HT1080 (cell line): Measurements from ENCODE around the gene SNX11. TPM values are rescaled to one million over a fixed set of nuclear protein-coding genes. Genes with fewer than 3 reads are reported as not detected.

Source experiments
- DNase-seq: peaks from one replicate; pipeline ENCODE4 v3.0.0-alpha.2; 2015; ENCODE audit warnings: low read depth
- total RNA-seq: library from RNA; depleted of rRNA; stranded (reverse); fragments of >200 nt; shearing (Covaris generic); gene quantifications from 2 replicates; pipeline ENCODE4 v1.2.3, GENCODE V29; 2014

Gene SNX11
- total RNA-seq, 1 experiment from 2014 or later: 18.3 TPM

- no peak for DNase-seq
Observed at GRCh38 chr17:48095611-48096010, 12.0 kb upstream of the SNX11 start.

GRCh38 chr17:48100160-48100559, 7.4 kb upstream of the SNX11 start:
- no peak for DNase-seq

- DNase-seq: peak; percentile 67
Observed at GRCh38 chr17:48100591-48101011, 7.0 kb upstream of the SNX11 start.

- peak; percentile 95 for DNase-seq
Observed at GRCh38 chr17:48101012-48101720, 6.4 kb upstream of the SNX11 start, which contains the start of gene CBX1. Gene CBX1, minus strand, starts transcription at chr17:48101478. Its CDS starts 24,474 bp downstream, at chr17:48077004.

- no peak for DNase-seq
Observed at GRCh38 chr17:48102043-48102750, 5.4 kb upstream of the SNX11 start.

GRCh38 chr17:48102798-48103715, 4.5 kb upstream of the SNX11 start:
- DNase-seq: peak; percentile 23

GRCh38 chr17:48104440-48104839, 3.1 kb upstream of the SNX11 start:
- DNase-seq: no peak

- no peak for DNase-seq
Observed at GRCh38 chr17:48106802-48107136, 797 bp upstream of the SNX11 start.

- no peak for DNase-seq
Observed at GRCh38 chr17:48110761-48111160, 3.2 kb downstream of the SNX11 start.

GRCh38 chr17:48111937-48112241, 4.3 kb downstream of the SNX11 start:
- no peak for DNase-seq

GRCh38 chr17:48113201-48113676, 5.7 kb downstream of the SNX11 start:
- DNase-seq: no peak

GRCh38 chr17:48121923-48122664, 14.5 kb downstream of the SNX11 start:
- DNase-seq: no peak

GRCh38 chr17:48122665-48123045, 15.1 kb downstream of the SNX11 start:
- no peak for DNase-seq

GRCh38 chr17:48123111-48123510, 15.5 kb downstream of the SNX11 start:
- no peak for DNase-seq

GRCh38 chr17:48123776-48124388, 16.3 kb downstream of the SNX11 start:
- DNase-seq: no peak

- no peak for DNase-seq
Observed at GRCh38 chr17:48125829-48126531, 18.4 kb downstream of the SNX11 start.

- DNase-seq: no peak
Observed at GRCh38 chr17:48126532-48126850, 18.9 kb downstream of the SNX11 start.

GRCh38 chr17:48127371-48128051, 19.9 kb downstream of the SNX11 start:
- DNase-seq: peak; percentile 84

GRCh38 chr17:48128400-48128799, 20.8 kb downstream of the SNX11 start:
- no peak for DNase-seq

- DNase-seq: no peak
Observed at GRCh38 chr17:48129981-48130380, 22.4 kb downstream of the SNX11 start.
